Stimulated activated CD8-positive, alpha-beta memory T cell treated with anti-CD3 and anti-CD28 coated beads, Interleukin-7, amount 100 ng/mL, for 4 hours (primary cell): ENCODE data around the gene LRRC7.

Source experiments
- DNase-seq, 2 donors: peaks; one replicate each; pipeline ENCODE4 v3.0.0-alpha.2; 2020; ENCODE audit warnings: low read depth in 2 of 2

Gene LRRC7

GRCh38 chr1:70092526-70092925, 524.8 kb downstream of the LRRC7 start:
- DNase-seq, result no peak

GRCh38 chr1:70093250-70093975, 525.7 kb downstream of the LRRC7 start:
- DNase-seq, result no peak

DNA sequence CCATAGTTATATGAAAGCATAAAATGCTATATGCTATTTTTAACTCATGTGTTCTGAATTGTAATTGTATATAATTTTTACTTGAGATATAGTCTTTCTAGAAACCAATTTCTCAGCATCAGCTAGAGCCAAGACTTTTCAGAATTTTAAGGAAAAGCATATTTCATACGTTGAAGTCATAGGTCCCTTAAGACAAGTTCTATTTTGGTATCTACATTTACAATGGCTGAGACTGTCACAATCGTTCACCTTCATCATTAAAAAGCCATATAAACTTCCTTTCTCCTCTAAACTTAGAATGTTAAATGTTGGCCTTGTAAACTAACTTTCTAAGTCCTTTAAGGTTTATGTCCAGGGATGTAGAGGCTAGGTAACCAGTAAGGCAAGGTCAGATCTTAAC, 533.5 kb downstream of the LRRC7 start:
- DNase-seq, result no peak

- DNase-seq, result no peak
Measured at GRCh38 chr1:70101774-70102173, 534.1 kb downstream of the LRRC7 start.

- no peak for DNase-seq
Measured at GRCh38 chr1:70103770-70104169, 536.0 kb downstream of the LRRC7 start.

DNA sequence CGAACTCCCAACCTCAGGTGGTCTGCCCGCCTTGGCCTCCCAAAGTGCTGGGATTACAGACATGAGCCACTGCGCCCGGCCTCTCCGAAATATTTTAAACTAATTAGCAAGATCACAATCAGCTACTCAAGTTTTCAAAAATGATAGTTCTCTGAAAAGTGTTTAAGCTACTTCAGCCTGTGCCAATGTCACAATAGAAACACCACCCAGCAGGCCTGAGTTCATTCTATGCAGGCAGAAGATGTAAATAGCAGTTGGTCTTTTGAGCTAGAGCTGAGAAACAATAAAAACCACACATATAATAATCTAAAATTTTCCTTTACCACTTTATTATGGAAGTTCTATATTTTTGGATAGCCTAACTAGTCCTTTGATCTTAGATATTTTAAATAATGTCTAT, 541.5 kb downstream of the LRRC7 start:
- DNase-seq, result no peak

DNA sequence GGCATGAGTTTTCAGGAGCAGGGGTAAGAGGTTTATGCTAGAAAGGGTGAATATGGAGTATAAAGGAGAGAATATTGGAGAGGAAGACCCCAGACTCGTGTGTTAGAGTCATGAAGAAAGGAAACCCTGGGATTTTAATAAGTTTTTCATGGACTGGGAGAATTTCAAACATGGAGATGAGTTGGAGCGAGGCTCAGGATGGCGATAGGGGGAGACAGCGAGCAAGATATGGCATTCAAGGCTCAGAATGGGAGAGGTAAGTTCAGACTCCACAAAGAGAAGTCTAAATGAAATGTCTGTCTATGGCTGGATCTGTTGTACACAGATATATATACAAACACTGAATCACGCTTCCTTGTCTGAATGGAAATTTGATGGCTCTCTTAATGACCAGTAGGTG, 545.1 kb downstream of the LRRC7 start:
- no peak for DNase-seq

DNA sequence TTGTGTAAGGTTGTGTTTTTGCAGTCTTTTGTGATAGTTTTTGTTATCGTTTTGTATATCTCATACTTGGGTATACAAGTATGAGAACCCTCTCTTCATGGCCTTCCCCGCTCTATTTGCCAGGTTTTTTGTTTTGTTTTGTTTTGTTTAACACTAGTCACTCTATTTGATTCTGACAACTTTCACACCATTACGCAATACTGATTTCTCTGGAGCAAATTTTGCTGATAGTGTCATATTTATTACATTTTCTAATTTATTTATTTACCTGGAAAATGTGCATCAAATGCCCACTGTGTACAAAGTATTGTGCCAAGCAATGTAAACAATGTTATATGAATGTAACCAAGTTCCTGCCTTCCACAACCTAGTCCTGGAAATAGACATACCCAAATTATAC, 547.6 kb downstream of the LRRC7 start:
- DNase-seq, result no peak

DNA sequence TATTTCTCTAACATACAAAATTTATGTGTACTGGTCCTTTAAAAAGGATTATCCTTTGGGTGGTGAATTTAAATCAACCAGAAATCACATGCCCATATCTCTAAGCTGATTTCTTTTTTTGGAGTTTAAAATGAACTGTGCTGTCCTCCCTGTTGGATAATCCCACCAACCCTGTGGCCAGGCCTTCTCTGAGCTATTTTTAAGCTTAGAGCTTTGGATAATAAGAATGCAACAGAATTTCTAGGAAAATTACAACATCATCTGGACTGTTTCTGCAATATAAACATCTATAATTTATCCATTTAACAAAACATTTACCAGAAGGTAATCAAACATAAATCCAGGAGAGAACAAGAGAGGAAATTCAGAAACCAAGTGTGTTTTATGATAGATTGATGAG, 549.3 kb downstream of the LRRC7 start:
- no peak for DNase-seq

DNA sequence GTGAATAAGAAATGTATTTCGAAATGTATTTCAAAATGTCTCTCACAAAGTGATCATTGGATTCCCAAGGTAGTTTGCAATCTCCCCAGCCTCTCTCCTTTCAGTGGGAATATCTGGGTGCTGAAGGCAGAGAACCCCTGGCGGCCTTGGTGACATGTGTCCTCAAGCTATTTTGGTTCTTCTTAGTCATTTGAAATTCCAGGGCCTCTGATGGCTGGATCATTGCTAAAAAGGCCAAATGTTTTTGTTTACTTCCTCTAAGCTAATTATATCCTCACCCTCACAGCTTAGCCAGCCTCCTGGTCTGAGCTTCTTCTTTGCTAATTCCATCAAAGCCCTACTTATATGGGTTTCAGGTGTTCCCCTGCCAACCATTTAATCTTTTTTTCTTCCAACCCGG, 566.4 kb downstream of the LRRC7 start:
- no peak for DNase-seq

DNA sequence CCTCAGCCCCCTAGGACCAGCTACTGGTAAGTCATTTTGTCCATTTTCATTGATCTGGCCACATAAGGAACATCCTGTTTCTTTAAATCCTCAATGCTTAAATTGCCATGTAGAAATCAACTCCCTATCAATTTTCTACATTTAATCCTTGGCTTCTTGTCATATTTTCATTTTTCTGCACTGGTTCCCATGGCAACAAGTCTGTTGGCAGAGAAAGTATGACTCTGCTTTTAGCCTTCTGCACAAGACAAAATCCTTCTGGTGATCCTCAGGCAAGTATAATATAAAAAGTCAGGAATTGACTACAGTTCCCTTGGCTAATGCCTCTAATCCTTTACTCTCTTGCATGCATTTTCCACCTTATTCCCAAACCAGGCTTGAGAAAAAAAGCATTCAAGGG, 572.6 kb downstream of the LRRC7 start:
- no peak for DNase-seq

DNA sequence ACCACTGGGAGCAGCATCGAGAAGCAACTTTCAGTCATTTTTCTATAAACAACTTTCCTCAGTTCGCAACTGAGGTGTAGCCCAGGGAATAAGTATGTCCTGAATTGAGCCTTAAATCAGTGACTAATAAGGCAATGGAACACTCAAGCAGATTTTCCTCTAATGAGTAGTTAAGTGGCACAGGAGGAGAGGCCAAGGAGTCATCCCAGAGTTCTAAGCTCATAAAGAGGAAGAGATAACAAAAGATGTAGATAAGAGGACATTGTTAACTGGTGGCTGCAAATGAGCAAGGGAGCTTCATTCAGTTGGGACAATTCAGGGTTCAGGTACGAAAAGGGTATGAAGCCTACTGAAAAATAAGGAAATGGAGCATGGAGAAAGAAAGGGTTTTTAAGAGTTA, 573.2 kb downstream of the LRRC7 start:
- DNase-seq, result no peak

GRCh38 chr1:70142075-70142474, 574.4 kb downstream of the LRRC7 start:
- DNase-seq, result no peak

GRCh38 chr1:70143048-70143659, 575.4 kb downstream of the LRRC7 start:
- DNase-seq, result no peak

DNA sequence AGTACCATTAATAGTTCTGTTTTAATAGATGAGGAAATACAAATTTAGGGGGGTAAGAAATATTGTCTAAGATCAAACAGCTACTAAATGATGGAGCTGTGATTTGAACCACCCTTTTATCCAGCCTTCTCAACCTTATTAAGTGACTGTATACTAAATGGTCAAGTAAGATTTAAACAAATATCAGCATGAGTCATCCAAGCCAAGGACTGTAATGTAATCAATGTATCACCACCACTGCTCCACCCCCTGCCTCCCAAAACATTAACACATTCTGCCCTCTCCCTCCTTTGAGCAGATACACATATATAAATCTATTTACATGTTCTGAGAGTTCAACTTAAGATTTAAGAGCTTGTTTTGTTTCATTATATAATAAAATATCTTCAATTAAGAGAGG, 578.8 kb downstream of the LRRC7 start:
- DNase-seq, result no peak

GRCh38 chr1:70150444-70150843, 582.7 kb downstream of the LRRC7 start:
- no peak for DNase-seq

DNA sequence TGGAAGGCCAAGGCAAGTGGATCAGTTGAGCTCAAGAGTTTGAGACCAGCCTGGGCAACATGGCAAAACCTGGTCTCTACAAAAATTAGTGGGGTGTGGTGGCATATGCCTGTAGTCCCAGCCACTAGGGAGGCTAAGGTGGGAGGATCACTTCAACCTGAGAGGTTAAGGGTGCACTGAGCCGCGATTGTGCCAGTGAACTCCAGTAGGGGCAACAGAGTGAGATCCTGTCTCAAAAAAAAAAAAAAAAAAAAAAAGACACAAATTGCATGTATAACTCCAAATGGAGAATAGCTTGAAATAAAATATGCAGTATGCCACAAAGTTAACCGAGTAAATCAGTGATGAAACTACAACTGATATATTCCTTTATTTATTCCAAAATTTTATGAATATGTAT, 586.0 kb downstream of the LRRC7 start:
- DNase-seq, result no peak

DNA sequence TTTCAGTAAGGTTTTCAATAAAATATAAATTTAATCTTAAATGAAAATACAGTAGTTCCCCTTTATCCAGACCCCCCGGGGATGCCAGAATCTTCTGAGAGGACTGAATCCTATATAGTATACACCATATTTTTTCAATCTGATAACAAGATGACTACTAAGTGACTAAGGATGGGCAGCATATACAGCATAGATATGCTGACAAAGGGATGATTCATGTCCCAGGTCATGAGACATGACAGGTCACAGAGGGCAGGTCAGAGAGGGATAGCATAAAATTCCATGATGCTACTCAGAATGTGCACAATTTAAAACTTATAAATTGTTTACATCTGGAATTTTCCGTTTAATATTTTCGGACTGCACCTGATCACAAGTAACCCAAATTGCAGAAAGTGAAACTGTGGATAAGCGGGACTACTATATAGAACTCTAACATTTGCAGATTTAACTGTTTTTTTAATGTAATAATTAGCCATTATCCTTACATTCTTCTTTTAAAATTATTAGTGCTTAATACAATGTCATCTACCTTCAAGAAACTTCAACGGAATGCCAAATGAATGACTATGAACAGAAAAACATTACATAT, 588.9 kb downstream of the LRRC7 start:
- DNase-seq, result no peak

GRCh38 chr1:70164350-70164749, 596.6 kb downstream of the LRRC7 start:
- DNase-seq, result no peak

DNA sequence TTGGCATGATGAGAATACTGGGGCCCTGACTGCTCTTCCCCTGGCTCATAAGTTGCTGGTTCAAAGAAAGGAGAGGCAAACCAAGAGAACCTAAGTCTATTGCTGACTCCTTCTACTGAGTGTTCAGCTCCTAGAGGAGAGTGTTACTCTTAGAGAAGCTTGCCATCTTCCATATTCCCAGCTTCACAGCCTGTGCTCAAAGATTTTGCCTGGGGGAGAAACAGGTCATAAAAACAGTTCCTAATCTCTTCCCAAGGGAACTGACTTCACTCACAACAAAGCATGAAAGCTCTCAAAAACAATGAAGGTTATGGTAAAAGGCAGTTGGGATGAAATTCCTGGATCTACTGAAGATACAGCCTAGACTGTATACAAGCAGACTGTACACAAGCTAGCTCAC, 600.6 kb downstream of the LRRC7 start:
- no peak for DNase-seq

- no peak for DNase-seq
Measured at GRCh38 chr1:70169018-70169839, 601.5 kb downstream of the LRRC7 start.

DNA sequence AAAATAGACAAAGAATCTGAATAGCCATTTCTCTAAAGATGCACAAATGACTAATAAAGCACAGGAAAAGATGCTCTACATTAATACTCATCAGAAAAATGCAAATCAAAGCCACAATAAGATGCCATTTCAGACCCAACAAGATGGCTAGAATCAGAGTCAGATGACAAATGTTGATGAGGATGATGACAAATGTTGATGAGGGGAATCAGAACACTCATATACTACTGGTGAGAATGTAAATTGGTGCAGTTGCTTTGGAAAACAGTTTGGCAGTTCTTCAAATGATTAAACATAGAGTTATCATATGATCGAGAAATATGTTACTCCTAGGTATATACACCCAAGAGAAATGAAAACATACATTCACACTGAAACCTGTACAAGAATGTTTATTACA, 603.8 kb downstream of the LRRC7 start:
- no peak for DNase-seq
